OCI-LY1 (cell line): ENCODE measurements around the gene SLC9A9.

Experiments
- EZH2 ChIP-seq: fragments of 200-600 bp; sonication (generic), shearing (Covaris generic); IDR thresholded peaks from 2 replicates; pipeline ENCODE4 v1.8.0; 2017; ENCODE audit warnings: borderline replicate concordance, mixed run types, mild to moderate bottlenecking, antibody characterized with exemption, low read length, moderate library complexity, mixed read lengths
- TF ChIP-seq, protein P1 (sequence below): fragments of 200-600 bp; sonication (generic), shearing (Covaris generic); IDR thresholded peaks from 2 replicates; pipeline ENCODE4 v1.5.1; 2017; ENCODE audit warnings: mild to moderate bottlenecking, antibody characterized with exemption, low read length, moderate library complexity, mixed read lengths

DNA sequence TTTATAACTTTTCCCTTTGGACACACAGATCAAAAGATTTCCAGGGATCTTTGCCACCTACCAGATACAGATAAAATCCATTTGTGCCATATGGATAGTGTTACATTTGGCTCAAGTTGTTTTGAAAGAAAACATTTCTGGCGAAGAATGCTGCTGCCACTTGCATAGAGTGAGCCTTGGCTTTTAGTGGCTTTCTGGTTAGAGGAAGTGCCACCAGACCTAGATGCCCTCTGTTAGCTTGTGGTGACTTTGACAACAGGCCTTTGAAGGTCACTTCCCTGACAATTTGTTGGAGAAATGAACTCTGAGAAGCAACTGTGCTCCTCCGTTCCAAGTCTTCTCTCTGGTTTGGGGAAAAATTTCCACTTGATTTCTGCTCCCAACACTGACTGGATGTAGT lies 570.7 kb downstream of the SLC9A9 start:
- TF ChIP-seq, protein P1, sequence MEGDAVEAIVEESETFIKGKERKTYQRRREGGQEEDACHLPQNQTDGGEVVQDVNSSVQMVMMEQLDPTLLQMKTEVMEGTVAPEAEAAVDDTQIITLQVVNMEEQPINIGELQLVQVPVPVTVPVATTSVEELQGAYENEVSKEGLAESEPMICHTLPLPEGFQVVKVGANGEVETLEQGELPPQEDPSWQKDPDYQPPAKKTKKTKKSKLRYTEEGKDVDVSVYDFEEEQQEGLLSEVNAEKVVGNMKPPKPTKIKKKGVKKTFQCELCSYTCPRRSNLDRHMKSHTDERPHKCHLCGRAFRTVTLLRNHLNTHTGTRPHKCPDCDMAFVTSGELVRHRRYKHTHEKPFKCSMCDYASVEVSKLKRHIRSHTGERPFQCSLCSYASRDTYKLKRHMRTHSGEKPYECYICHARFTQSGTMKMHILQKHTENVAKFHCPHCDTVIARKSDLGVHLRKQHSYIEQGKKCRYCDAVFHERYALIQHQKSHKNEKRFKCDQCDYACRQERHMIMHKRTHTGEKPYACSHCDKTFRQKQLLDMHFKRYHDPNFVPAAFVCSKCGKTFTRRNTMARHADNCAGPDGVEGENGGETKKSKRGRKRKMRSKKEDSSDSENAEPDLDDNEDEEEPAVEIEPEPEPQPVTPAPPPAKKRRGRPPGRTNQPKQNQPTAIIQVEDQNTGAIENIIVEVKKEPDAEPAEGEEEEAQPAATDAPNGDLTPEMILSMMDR: no peak
- TF ChIP-seq EZH2: no peak
